ENCODE data around the gene GBE1. TPM values are rescaled to one million over a fixed set of nuclear protein-coding genes. Genes with fewer than 3 reads are reported as not detected.

The GBE1 gene
- total RNA-seq, 2 donors from 2014 or later, result 9.6 to 15.8 TPM

GRCh38 chr3:81470524-81471278 is 290.7 kb downstream of the GBE1 start:
- intact Hi-C loops (cut with DNase I), result no loop called here
- Histone ChIP-seq H3K27ac (no peak overlapping the region), H3K27me3 (no peaks in the 10 kb centered on the region), H3K9me3 (no peaks in the 10 kb centered on the region), H3K4me1 (no peaks in the 10 kb centered on the region), H3K36me3 (replicated peaks in 1 of 2; ENCODE audit: insufficient read depth in 1 of 2, low read depth in 2 of 2) (no peaks in the 10 kb centered on the region), H3K4me3 (no peak overlapping the region)
- TF ChIP-seq POLR2A (IDR thresholded peaks at IDR 0.05), result no peak
- TF ChIP-seq CTCF (IDR thresholded peaks at IDR 0.05), result no peak
- no peak for DNase-seq
- no peak for ATAC-seq
- 43 to 60% methylated on average over 3 of the region's 3 CpGs for WGBS, 2 donors

- WGBS, 2 donors, result 71% methylated on average over 3 of the region's 3 CpGs
- ATAC-seq, result no peak
- no peak overlapping the region for H3K4me3 ChIP-seq
- H3K27ac ChIP-seq, result no peak overlapping the region
- H3K4me1 ChIP-seq, result no peaks in the 10 kb centered on the region
- no peak for DNase-seq
- no peaks in the 10 kb centered on the region for H3K27me3 ChIP-seq
- intact Hi-C loops (cut with DNase I), result no loop called here
- TF ChIP-seq CTCF (IDR thresholded peaks at IDR 0.05), result no peak
- no peak for TF ChIP-seq POLR2A (IDR thresholded peaks at IDR 0.05)
- H3K36me3 ChIP-seq (replicated peaks in 1 of 2; ENCODE audit: insufficient read depth in 1 of 2, low read depth in 2 of 2), result no peaks in the 10 kb centered on the region
- H3K9me3 ChIP-seq, result no peaks in the 10 kb centered on the region
These were observed 293.1 kb downstream of the GBE1 start for GRCh38 chr3:81468391-81468790.

- Histone ChIP-seq H3K4me1 (no peaks in the 10 kb centered on the region), H3K9me3 (no peaks in the 10 kb centered on the region), H3K27me3 (no peaks in the 10 kb centered on the region), H3K27ac (no peak overlapping the region), H3K36me3 (replicated peaks in 1 of 2; ENCODE audit: insufficient read depth in 1 of 2, low read depth in 2 of 2) (no peaks in the 10 kb centered on the region), H3K4me3 (no peak overlapping the region)
- ATAC-seq, result no peak
- intact Hi-C loops (cut with DNase I), result no loop called here
- TF ChIP-seq POLR2A (IDR thresholded peaks at IDR 0.05) (no peak), CTCF (IDR thresholded peaks at IDR 0.05) (no peak)
- DNase-seq, result no peak
- 74 to 88% methylated on average over 1 of the region's 1 CpG for WGBS, 2 donors
These were observed 295.3 kb downstream of the GBE1 start for GRCh38 chr3:81466201-81466560.

- Histone ChIP-seq H3K9me3 (no peaks in the 10 kb centered on the region), H3K27ac (no peak overlapping the region), H3K27me3 (no peaks in the 10 kb centered on the region), H3K4me1 (no peaks in the 10 kb centered on the region), H3K4me3 (no peak overlapping the region), H3K36me3 (replicated peaks in 1 of 2; ENCODE audit: insufficient read depth in 1 of 2, low read depth in 2 of 2) (no peaks in the 10 kb centered on the region)
- intact Hi-C loops (cut with DNase I), result no loop called here
- TF ChIP-seq CTCF (IDR thresholded peaks at IDR 0.05), result no peak
- no peak for TF ChIP-seq POLR2A (IDR thresholded peaks at IDR 0.05)
- WGBS, 2 donors, result 66 to 72% methylated on average over 7 of the region's 7 CpGs
- DNase-seq, result no peak
- ATAC-seq, result no peak
These were observed 295.8 kb downstream of the GBE1 start for GRCh38 chr3:81465510-81466200.

Measured in body of pancreas (tissue), 4 donors.